Effector memory CD4-positive, alpha-beta T cell (primary cell): ENCODE measurements around the gene PPP2R2C.

Experiments used
- DNase-seq, 3 donors: peaks; one replicate each; pipeline ENCODE4 v3.0.0-alpha.2; 2020
- H3K27ac ChIP-seq: 2 replicates; pipeline ENCODE4 v1.7.0; 2013; ENCODE audit warnings: mild to moderate bottlenecking, low read length, moderate library complexity; ENCODE audit not compliant: insufficient read depth, poor library complexity, severe bottlenecking
- H3K27me3 ChIP-seq: replicated peaks from 2 replicates; pipeline ENCODE4 v1.7.0; 2013; ENCODE audit warnings: mild to moderate bottlenecking, low read length; ENCODE audit not compliant: insufficient read depth, control insufficient read depth, poor library complexity, severe bottlenecking
- H3K36me3 ChIP-seq: 2 replicates; pipeline ENCODE4 v1.7.0; 2013; ENCODE audit warnings: mild to moderate bottlenecking, low read length, moderate library complexity; ENCODE audit not compliant: control insufficient read depth, insufficient read depth
- H3K4me1 ChIP-seq: 2 replicates; pipeline ENCODE4 v1.7.0; 2013; ENCODE audit warnings: low read length, mild to moderate bottlenecking; ENCODE audit not compliant: control insufficient read depth, insufficient read depth, poor library complexity, severe bottlenecking
- H3K4me3 ChIP-seq: 2 replicates; pipeline ENCODE4 v1.7.0; 2013; ENCODE audit warnings: low read length, low read depth, mild to moderate bottlenecking; ENCODE audit not compliant: insufficient read depth, poor library complexity, severe bottlenecking
- H3K9me3 ChIP-seq: 2 replicates; pipeline ENCODE4 v1.7.0; 2013; ENCODE audit warnings: mild to moderate bottlenecking, low read length, moderate library complexity; ENCODE audit not compliant: control insufficient read depth

PPP2R2C gene

DNA sequence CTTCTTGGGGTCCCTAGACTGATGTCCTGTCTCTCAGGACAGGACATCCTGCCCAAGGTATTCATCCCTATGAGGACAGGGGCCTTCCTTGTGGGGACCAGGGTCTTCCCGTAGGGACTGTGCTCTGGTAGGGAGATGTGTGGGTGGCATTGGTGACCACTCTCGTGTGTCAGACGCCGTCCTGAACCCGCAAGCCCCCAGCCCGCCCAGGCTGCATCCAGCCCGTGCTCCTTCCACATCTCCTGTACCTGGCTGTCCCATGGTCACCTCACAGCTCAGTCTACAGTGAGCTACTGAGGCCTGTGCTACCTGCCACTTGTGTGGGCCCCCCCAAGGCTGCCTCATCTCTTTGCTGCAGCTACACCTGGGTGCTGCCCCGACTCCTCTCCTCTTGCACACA lies 178.8 kb downstream of the PPP2R2C start:
- Histone ChIP-seq H3K4me1 (no peaks in the 10 kb centered on the region), H3K9me3 (no peaks in the 10 kb centered on the region), H3K27me3 (no peaks in the 10 kb centered on the region), H3K36me3 (no peaks in the 10 kb centered on the region), H3K27ac (no peak overlapping the region), H3K4me3 (no peak overlapping the region)
- DNase-seq: no peak

DNA sequence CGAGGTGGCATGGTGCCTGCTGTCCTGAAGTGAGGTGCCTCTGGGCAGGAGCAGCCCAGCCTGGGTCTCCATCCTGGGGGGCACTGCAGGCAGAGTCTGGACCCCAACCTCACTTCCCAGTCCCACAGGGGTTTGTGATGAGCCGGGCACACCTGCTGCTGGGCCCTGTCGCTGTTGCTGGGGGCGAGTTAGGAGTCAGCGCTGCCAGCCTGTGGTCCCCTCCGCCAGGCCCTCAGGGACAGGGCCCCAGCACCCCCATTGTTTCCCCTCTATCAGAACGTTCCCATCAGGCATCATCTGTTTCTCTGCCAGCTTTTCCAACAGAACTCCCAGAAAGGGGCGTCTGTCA lies 179.3 kb downstream of the PPP2R2C start:
- Histone ChIP-seq H3K27ac (no peak overlapping the region), H3K4me3 (no peak overlapping the region), H3K36me3 (no peaks in the 10 kb centered on the region), H3K27me3 (no peaks in the 10 kb centered on the region), H3K9me3 (no peaks in the 10 kb centered on the region), H3K4me1 (no peaks in the 10 kb centered on the region)
- no peak for DNase-seq

DNA sequence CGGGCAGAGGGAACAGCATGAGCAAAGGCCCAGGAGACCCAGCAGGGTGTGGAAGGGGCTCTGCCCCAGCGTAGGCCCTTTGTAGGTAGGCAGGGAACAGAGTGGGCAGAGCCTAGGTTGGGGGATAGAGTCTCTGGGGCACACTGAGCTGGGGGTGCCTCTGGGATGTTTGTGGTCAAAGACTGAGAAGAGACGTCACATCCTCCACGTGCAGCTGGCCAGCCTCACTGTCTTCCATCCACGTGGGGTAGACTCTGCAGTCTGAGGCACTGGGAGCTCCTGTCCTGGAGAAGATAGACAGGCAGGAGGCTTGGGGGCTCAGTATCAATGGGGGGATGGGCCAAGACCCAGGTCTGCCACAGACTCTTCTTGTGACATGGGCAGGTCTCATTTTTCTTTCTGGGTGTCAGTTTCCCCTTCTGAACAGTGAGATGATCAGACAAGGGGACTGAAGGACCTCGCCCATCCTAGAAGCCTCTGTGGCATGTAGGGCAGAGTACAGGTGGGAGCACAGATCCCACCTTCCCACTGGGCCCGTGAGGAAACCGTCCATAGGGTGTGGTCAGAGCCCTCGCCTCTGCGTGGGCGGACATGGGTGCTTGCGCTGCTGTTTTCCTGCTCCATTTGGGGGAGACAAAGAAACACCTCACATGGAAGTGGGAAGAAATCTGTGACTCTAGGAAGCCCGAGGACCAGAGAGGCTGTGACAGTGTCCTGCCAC lies 179.9 kb downstream of the PPP2R2C start:
- Histone ChIP-seq H3K36me3 (no peaks in the 10 kb centered on the region), H3K27ac (no peak overlapping the region), H3K4me3 (no peak overlapping the region), H3K27me3 (no peaks in the 10 kb centered on the region), H3K9me3 (no peaks in the 10 kb centered on the region), H3K4me1 (no peaks in the 10 kb centered on the region)
- DNase-seq: no peak

DNA sequence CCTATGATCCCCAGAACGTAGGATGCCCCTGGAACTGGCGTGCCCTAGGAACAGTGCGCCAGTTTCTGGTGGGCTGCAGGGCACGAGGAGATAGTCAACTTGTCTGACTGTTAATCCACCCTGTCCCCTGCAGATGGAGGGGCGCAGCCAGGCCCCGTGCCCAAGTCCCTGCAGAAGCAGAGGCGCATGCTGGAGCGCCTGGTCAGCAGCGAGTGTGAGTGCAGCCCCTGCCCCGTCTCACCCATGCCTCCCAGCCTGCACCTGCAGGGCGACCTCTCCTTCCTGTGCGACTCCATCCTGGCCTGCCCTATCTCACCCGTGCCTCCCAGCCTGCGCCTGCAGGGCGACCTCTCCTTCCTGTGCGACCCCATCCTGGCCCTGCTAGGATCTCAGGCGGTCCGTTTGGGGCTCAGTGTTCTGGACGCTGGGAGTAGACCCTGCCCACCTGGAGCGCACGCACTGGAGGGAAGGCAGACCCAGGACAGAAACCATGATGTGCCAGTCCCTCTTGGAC lies 180.6 kb downstream of the PPP2R2C start:
- DNase-seq: no peak
- no peaks in the 10 kb centered on the region for H3K9me3 ChIP-seq
- H3K36me3 ChIP-seq: no peaks in the 10 kb centered on the region
- H3K27me3 ChIP-seq: no peaks in the 10 kb centered on the region
- H3K27ac ChIP-seq: no peak overlapping the region
- H3K4me1 ChIP-seq: no peaks in the 10 kb centered on the region
- no peak overlapping the region for H3K4me3 ChIP-seq

DNA sequence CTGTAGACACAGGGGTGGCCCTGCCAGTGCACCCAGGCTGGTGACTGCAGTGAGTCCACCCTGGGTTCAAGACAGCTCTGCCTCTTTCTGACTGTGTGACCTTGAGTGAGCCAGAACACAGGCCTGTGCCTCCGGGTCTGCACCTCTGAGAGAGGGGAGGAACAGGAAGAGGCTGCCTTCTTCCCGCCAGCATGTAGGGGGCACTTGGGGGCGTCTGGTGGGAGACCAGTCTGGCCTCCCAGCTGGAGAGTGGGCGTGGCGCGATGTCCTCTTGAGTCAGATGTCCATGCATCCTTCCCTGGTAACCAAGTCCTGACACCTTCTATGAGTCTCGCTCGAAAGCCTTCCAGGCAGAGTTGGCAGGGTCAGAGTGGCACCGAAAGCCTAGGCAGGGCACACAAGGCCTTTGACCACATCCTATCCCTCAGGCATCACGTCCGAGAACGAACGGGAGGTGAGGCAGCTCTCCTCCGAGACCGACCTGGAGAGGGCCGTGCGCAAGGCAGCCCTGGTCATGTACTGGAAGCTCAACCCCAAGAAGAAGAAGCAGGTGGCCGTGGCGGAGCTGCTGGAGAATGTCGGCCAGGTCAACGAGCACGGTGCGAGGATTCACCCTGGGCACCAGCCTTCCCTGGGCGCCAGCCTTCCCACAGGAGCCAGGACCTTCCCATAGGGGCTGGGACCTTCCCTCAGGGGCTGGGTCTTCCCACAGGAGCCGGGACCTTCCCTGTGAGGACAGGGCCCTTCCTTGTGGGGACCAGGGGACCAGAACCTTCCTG lies 181.5 kb downstream of the PPP2R2C start:
- no peaks in the 10 kb centered on the region for H3K27me3 ChIP-seq
- DNase-seq: no peak
- no peak overlapping the region for H3K27ac ChIP-seq
- no peaks in the 10 kb centered on the region for H3K36me3 ChIP-seq
- no peak overlapping the region for H3K4me3 ChIP-seq
- no peaks in the 10 kb centered on the region for H3K9me3 ChIP-seq
- H3K4me1 ChIP-seq: no peaks in the 10 kb centered on the region

DNA sequence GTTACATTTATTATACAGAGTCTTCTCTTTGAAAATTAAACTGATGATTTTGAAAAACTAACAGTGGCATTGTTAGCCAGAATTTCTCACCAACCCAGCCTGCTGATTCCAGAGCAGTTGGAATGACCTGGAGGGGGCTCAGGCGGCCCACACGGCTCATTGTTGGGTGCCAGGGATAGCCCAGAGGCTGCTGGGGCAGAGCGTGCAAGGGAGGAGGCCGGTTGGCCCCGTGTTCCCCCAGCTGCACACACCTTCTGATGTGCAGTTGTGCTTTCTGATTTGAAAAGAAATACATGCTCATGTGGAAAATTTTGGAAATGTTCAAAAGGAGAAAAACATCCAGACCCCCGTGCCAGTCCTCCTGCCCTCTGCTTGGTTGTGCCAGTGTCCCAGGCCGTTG lies 182.2 kb downstream of the PPP2R2C start:
- H3K36me3 ChIP-seq: no peaks in the 10 kb centered on the region

DNA sequence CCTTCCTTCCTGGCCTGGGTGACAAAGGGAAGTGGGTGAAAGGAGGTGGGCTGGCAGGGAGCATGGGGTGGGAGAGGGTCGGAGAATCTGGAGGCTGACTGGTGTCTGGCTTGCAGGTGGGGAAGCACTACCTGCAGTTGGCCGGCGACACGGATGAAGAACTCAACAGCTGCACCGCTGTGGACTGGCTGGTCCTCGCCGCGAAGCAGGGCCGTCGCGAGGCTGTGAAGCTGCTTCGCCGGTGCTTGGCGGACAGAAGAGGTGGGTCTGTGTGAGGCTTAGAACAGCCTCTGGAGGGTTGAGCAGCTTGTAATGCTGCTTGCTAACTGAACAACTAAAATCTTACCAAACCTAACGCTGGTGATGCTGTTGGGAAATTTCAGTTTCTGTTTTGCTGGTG lies 183.5 kb downstream of the PPP2R2C start:
- no peaks in the 10 kb centered on the region for H3K36me3 ChIP-seq

More for the DNA sequence above, 182.2 kb downstream of the PPP2R2C start:
- Histone ChIP-seq H3K4me3 (no peak overlapping the region), H3K27me3 (no peaks in the 10 kb centered on the region), H3K27ac (no peak overlapping the region), H3K9me3 (no peaks in the 10 kb centered on the region), H3K4me1 (no peaks in the 10 kb centered on the region)
- DNase-seq: no peak

DNA sequence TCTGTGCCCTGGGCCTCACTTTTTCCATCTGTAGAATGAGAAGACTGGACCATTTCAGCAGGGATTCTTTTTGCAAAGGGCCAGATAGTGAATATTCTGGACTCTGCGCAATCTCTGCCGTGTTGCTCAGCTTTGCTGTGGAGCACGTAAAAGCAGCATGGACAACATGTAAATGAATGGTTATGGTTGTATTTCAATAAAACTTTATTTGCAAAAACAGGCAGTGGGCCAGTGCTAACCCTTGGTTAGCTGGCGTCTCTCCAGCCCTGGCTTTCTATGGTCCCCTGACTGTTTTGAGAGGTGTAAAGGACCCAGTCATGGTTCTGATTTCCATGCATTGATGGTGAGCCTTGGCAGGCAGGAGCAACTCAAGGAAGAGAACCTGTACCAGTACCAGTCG lies 184.1 kb downstream of the PPP2R2C start:
- Histone ChIP-seq H3K9me3 (no peaks in the 10 kb centered on the region), H3K4me3 (no peak overlapping the region), H3K27me3 (no peaks in the 10 kb centered on the region), H3K4me1 (no peaks in the 10 kb centered on the region), H3K36me3 (no peaks in the 10 kb centered on the region), H3K27ac (no peak overlapping the region)
- DNase-seq: no peak

More for the DNA sequence above, 183.5 kb downstream of the PPP2R2C start:
- no peak for DNase-seq
- Histone ChIP-seq H3K9me3 (no peaks in the 10 kb centered on the region), H3K4me3 (no peak overlapping the region), H3K4me1 (no peaks in the 10 kb centered on the region), H3K27me3 (no peaks in the 10 kb centered on the region), H3K27ac (no peak overlapping the region)

DNA sequence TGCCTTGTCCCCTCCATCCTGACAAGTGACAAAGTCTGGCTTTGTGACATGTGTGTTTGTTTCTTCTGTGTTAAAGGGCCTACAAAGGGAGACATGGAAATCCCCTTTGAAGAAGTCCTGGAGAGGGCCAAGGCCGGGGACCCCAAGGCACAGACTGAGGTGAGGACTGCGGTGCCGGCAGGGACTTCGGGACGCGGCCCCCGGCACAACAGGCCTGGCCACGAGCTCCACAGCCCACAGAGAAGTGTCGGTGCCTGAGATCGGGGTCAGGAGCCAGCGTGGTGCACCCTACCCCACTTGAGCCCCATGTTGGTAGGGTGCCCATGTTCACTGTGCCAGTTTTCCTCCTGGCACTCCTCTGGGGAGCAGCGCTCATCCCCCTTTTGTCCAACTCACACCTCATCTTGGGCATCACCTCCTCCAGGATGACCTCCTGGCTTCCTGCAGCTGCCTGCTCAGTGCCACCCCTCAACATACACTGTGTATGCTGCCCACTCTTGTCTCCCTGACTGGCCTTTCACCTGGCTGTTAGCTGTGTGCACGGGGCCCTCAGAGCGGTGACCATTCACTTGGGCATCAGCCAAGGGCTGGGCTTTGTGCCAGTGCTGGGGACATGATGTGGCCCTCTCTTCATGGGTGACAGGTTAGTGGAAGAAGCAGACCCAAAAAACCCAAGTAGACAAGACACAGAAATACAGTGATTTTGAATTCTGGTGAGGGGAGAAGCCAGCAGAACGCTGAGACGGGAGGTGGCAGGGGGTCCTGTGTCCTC lies 185.2 kb downstream of the PPP2R2C start:
- no peak overlapping the region for H3K27ac ChIP-seq
- H3K36me3 ChIP-seq: no peaks in the 10 kb centered on the region
- no peak for DNase-seq
- no peaks in the 10 kb centered on the region for H3K27me3 ChIP-seq
- H3K4me3 ChIP-seq: no peak overlapping the region
- H3K4me1 ChIP-seq: no peaks in the 10 kb centered on the region
- no peaks in the 10 kb centered on the region for H3K9me3 ChIP-seq

DNA sequence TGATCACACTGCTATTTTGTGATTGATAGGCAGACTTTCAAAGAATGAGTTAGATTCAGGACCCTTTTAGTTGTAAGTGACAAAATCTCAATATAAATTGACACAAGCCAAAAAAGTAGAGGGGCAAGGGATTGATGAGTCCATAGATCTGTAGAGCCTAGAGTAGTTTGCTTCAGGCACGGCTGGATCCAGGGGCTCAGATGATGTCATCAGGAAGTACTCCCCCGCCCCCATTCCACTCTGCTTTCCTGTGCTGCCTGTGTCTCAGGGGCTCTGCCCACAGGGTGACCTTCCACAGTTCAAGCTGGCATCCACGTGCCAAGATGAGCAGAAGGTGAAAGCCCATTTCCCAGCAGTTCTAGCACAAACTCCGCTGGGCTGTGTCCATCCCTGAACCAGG lies 189.1 kb downstream of the PPP2R2C start:
- Histone ChIP-seq H3K36me3 (no peaks in the 10 kb centered on the region), H3K4me1 (peaks cover 8% of the 10 kb centered on the region), H3K27me3 (no peaks in the 10 kb centered on the region)

More for the DNA sequence above, 189.1 kb downstream of the PPP2R2C start:
- no peaks in the 10 kb centered on the region for H3K9me3 ChIP-seq
- no peak overlapping the region for H3K4me3 ChIP-seq
- H3K27ac ChIP-seq: no peak overlapping the region
- DNase-seq: no peak
